ENCODE results near the gene KIF22. TPM values are rescaled to one million over a fixed set of nuclear protein-coding genes. Genes with fewer than 3 reads are reported as not detected.
"Not testable (repeated sequence)": the region's sequence is repeated elsewhere in the genome, so short reads cannot be mapped to it uniquely, and the experiment has no call there.

KIF22 gene
- polyA plus RNA-seq (2013, experiment 1 of 2; ENCODE audit: insufficient read length), result 88.5 TPM
- 10.1 TPM for polyA plus RNA-seq (2013, experiment 2 of 2; ENCODE audit: insufficient read length)

DNA sequence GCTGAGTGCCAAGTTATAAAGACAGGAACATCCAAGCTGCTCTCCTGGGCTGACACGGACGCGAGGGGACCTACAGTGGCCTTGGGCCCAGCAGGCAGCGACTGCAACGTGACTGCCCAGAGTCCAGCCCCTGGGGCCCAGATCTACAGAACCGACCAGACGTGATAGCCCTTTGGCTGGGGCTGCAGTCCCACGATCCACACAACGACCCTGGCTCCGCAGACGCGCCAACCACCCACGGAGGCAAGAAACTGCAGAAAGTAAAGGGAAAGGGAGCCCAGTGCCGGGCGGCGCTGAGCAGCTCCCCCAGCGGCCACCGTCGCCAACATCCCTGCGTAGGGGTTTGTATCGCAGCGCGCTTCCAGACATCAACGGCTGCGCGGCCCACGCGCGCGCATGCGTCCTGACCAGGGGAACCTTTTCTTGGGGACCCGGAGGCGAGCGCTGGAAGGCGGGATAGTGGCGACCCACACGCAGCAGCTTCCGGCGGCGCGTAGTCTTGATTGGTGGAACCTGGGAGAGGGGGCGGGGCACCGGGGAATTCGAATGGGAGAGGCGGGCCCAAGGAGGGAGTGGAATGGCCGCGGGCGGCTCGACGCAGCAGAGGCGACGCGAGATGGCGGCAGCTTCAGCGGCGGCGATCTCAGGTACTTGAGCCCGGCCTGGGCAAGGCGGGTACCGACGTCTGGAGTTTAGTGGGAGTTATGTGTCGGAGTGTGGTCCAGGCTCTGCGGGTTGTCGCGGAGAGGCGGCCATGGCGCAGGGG, at the start of gene KIF22:
Gene KIF22, plus strand, starts transcription at position 569 of the 766 bp plus-strand sequence. Its CDS starts 9 bp downstream, at position 578.
- peak; percentile 98 for DNase-seq

DNA sequence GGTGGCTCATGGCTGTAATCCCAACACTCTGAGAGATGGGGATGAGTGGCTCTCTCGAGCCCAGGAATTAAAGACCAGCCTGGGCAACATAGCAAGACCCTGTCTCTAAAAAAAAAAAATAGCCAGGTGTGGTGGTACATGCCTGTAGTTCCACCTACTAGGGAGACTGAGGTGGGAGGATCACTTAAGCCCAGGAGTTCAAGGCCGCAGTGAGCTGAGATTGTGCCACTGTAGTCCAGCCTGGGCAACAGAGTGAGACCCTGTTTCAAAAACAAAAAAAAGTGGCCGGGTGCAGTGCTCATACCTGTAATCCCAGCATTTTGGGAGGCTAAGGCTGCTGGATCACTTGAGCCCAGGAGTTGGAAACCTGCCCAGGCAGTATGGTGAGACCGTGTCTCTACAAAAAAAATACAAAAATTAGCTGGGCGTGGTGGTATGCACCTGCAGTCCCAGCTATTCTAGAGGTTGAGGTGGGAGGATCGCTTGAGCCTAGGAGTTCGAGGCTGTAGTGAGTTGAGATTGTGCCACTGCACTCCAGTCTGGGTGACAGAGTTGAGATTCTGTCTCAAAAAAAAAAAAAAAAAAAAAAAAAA, 47.8 kb upstream of the KIF22 start:
- no peak for DNase-seq

DNA sequence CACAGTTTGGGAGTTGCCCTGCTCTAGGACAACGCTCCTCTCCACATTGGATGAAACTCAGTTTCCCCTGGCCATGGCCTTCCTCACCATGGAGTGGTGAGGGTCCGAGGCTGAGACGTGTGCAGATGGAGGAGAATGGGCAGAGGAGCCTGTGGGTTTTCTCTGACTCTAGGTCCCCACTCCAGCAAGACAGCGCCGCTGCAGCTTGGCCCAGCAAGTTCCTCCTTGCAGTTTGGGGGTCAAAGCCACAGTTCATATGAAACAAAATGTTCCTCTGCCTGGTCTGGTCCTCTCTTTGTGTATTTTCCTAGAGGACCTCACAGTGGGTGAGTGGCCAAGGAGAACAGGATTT, 47.1 kb upstream of the KIF22 start:
- no peak for DNase-seq

GRCh38 chr16:29743827-29744531, 46.6 kb upstream of the KIF22 start:
- no peak for DNase-seq

- DNase-seq, result no peak
Measured at GRCh38 chr16:29744541-29745101, 45.9 kb upstream of the KIF22 start.

GRCh38 chr16:29745121-29745852, 45.3 kb upstream of the KIF22 start:
- no peak for DNase-seq

- no peak for DNase-seq
Measured at GRCh38 chr16:29745853-29746345, 44.7 kb upstream of the KIF22 start, which contains the start of gene C16orf54. C16orf54 (minus strand) TSS chr16:29745990; CDS start chr16:29744951, 1,039 bp downstream.

DNA sequence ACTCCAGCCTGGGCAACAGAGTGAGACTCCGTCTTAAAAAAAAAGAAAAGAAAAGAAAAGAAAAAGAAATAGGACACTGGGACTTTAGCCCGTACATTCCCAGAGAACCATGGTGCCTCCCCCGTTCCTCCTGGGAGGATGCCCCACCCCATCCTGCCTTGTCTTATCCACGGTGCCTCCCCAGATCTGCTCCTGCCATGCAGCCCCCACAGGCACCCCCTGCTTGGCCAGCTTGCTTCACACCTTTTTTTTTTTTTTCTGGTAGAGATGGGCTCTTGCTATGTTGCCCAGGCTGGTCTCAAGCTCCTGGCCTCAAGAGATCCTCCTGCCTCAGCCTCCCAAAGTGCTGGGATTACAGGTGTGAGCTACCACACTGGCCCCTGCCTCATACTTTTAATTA, 44.0 kb upstream of the KIF22 start:
- not testable (repeated sequence) for DNase-seq

GRCh38 chr16:29747947-29748759, 42.4 kb upstream of the KIF22 start:
- no peak for DNase-seq

DNA sequence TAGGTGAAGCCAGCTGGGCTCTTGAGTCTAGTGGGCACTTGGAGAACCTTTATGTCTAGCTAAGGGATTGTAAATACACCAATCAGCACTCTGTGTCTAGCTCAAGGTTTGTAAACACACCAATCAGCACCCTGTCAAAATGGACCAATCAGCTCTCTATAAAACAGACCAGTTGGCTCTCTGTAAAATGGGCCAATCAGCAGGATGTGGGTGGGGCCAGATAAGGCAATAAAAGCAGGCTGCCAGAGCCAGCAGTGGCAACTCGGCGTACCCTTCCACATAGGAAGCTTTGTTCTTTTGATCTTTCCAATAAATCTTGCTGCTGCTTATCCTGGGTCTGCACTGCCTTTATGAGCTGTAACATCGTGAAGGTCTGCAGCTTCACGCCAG, 41.8 kb upstream of the KIF22 start:
- not testable (repeated sequence) for DNase-seq

DNA sequence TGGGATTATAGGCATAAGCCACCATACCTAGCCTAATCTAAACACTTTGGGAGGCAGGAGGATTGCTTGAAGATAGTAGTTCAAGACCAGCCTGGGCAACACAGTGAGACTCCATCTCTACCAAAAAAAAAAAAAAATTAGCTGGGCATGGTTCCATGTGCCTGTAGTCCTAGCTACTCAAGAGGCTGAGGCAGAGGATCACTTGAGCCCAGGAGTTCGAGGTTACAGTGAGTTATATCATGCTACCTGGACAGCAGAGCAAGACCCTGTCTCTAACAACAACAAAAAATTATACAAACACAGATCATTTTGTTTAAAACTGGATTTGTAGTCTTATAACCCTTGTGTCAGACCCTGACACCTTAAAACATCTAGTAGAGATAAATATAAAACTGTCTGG, 37.0 kb upstream of the KIF22 start:
- DNase-seq, result no peak

- no peak for DNase-seq
Measured at GRCh38 chr16:29756654-29757053, 33.9 kb upstream of the KIF22 start.

- DNase-seq, result not testable (repeated sequence)
Measured at GRCh38 chr16:29757086-29757485, 33.5 kb upstream of the KIF22 start.

- DNase-seq, result peak; percentile 43
Measured at GRCh38 chr16:29757950-29758466, 32.5 kb upstream of the KIF22 start.

GRCh38 chr16:29760567-29761279, 29.8 kb upstream of the KIF22 start:
- DNase-seq, result no peak

- DNase-seq, result not testable (repeated sequence)
Measured at GRCh38 chr16:29761280-29761651, 29.3 kb upstream of the KIF22 start.

GRCh38 chr16:29761882-29762281, 28.7 kb upstream of the KIF22 start:
- no peak for DNase-seq

- DNase-seq, result no peak
Measured at GRCh38 chr16:29763326-29763725, 27.2 kb upstream of the KIF22 start.

GRCh38 chr16:29765167-29766032, 25.2 kb upstream of the KIF22 start:
- DNase-seq, result no peak
